IPS DF 4.7 (cell line): ENCODE results near the gene CEND1.

Experiments
- DNase-seq: peaks from one replicate; pipeline ENCODE4 v3.0.0-alpha.2; 2013; ENCODE audit warnings: low spot score; ENCODE audit errors: extremely low read depth

The CEND1 gene

DNA sequence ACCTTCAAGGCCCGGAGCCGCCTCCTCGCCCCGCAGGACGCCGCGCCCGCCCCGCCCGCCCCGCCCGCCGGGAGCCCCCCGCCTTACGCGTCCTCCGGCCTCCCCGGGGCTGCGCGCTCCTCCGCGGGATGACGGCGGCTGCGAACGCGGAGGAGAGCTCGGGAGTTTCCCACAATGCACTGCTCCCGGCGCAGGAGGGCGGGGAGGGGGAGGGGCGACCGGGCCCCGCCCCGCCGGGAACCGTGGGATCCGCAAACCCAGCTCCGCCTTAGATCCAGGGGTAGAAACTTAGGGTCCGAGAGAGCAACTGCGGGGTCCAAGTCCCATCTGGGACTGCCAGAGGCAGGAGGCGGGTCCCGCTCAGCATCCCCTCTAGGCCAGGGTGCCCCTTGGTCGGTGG is at the start of gene CEND1:
Gene CEND1, minus strand, starts transcription at position 148 of the 400 bp plus-strand sequence. CDS start 1,514 bp downstream, outside the sequence.
- DNase-seq, result no peak

- DNase-seq, result no peak
Measured at GRCh38 chr11:839280-839623, 49.4 kb upstream of the CEND1 start.

GRCh38 chr11:838441-839279 is 48.8 kb upstream of the CEND1 start:
- no peak for DNase-seq

DNA sequence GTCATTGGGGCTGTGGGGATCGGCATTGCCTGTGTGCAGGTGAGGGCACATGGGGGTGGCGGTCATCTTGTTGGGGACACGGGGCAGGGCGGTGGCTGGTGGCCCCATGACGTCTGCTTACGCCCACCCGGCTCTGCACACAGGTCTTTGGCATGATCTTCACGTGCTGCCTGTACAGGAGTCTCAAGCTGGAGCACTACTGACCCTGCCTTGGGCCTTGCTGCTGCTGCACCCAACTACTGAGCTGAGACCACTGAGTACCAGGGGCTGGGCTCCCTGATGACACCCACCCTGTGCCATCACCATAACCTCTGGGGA is 48.1 kb upstream of the CEND1 start:
- no peak for DNase-seq

DNA sequence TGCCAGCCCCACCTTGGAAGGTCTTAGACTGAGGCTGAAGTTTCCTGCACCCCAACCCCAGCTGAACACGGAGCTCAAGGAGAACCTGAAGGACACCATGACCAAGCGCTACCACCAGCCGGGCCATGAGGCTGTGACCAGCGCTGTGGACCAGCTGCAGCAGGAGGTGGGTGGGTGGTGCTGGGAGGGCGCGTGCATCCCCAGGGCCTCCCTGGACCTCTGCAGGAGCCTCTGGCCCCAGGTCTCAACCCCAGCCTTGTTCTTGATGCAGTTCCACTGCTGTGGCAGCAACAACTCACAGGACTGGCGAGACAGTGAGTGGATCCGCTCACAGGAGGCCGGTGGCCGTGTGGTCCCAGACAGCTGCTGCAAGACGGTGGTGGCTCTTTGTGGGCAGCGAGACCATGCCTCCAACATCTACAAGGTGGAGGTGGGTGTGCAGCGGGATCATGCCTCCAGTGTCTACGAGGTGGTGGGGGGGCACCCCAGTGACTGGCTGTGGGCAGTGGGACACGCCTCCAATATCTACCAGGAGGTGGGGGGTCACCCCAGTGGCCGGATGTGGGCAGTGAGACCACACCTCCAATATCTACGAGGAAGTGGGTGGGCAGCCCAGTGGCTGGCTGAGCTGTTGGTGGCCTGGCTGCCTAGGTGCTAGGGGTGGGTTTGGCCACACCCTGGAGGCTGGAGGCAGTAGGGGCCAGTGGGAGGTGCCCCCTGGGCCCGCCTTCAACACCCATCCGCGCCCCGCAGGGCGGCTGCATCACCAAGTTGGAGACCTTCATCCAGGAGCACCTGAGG is 47.5 kb upstream of the CEND1 start:
- DNase-seq, result no peak

DNA sequence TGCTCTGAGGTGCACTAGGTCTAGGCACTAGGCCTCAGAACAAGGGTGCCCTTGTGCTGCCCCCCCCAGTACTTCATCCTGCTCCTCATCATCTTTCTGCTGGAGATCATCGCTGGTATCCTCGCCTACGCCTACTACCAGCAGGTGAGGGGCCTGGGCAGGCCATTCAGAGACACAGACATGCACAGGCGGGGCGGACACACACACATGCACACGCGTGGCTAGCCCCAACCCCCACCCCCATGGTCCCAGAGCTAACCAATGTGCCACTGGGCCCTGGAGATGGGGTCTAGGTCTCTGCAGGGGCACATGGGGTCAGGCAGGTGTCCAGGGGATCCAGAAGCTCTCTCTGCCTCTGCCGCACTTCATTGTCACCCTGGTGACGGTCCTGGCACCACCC is 46.8 kb upstream of the CEND1 start:
- DNase-seq, result no peak

DNA sequence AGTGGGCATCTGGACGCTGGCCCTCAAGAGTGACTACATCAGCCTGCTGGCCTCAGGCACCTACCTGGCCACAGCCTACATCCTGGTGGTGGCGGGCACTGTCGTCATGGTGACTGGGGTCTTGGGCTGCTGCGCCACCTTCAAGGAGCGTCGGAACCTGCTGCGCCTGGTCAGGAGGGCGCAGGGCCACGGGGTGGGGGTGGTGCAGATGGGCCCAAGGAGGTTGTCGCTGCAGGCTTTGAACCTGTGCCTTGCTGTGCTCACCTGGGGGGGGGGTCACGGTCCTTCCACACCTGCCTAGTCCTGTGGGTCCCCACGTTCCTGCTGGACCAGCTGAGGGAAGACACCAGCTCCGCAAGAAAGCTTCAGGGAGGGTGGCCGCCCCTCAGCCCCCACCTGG is 46.4 kb upstream of the CEND1 start:
- DNase-seq, result no peak

GRCh38 chr11:834371-835316 is 44.8 kb upstream of the CEND1 start:
- no peak for DNase-seq

- no peak for DNase-seq
Measured at GRCh38 chr11:833849-834311, 44.0 kb upstream of the CEND1 start.

DNA sequence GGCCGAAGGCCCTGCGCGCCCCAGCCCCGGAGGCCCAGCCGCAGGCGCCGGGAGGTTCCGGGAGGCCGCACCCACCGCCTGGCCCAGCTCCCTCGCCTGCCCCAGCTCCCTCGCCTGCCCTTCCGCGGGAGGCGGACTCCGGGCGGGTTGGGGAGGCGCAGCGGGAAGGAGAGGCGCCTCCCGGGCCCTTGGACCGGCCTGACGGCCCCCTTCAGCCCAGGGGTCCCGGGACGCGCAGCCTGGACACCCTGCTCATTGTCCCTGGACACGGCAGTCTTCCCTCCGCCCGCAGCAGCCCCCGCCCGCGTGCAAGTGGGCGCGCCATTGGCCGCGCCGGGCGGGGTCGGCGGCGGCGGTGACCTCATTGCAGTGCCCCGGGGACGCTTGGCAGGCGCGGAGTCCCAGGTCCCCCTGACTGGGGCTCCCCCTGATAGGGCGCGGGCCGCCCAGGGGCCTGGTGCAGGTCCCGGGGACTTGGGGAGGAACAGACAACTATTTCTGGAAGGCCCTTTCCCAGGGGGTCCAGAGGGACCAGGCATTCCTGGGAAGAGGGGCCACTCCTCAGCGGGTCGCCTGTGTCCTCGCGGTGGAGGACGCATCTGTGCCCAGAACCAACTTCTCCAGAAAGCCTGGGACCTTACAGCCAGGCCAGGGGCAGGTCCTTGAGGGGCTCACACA is 43.4 kb upstream of the CEND1 start:
- no peak for DNase-seq

GRCh38 chr11:832529-833113 is 42.7 kb upstream of the CEND1 start, which contains the start of gene CD151:
Gene CD151, plus strand, starts transcription at chr11:832952. Its CDS starts 3,118 bp downstream, at chr11:836070.
- DNase-seq, result no peak

DNA sequence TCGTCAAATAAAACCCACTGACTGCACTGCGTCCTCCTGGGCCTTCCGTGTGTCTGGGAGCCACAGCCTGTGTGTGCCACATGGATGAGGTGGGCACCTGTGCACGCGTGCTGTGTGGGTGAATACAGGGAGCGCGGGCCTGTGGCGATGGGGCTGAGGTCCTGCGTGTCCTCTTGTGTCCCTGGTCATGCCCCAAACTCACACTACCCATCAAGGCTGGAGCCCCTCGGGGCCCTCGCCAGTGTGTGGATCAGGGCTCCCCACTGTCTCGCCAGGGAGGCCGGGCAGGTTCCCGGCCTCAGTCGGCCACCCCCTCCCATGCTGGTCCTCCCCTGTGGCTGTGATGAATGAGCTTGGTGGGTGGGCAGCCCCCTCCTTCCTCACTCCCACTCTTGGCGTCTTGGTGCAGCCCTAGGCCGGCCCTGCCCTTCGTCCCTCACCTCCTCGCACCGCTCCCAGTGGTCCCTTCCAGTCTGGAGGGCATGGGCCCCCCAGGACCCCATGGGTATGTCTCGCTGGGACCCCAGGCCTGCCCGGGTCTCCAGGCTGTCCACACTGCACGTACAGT is 42.2 kb upstream of the CEND1 start:
- no peak for DNase-seq

DNA sequence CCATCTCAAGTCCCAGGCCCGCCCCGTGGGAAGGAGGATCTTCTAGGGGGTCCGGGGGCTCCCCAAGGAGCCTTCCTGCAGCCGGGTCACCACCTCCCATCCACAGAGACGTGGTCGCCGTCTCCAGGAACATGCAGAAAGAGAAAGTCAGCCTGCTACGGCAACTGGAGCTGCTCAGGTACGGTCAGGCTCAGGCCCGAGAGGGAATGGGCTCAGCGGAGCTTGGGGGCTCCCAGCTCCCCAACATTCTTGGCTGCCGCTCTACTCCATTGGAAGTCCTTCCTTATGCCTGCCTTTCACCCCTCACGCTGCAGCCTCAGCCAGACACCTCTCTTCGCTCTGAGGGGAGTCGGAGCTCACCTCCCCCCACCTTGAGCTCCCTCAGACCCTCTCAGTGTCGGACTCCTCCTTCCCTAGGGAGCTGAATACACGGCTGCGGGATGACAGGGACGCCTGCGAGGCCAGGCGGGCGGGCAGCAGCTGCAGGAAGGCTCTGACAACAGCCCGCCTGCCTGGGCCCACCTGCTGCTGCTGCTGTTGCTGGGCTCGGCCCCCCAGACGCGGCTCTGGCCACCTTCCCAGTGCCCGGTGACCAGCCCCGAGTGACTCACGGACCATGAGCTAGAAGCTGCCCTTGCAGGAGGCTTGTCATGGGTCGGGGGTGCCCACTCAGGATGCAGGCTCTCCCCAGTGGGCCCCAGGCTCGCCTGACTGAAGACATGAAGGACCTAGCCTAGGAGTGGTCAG is 41.4 kb upstream of the CEND1 start:
- DNase-seq, result no peak

GRCh38 chr11:830295-831117 is 40.6 kb upstream of the CEND1 start:
- DNase-seq, result no peak

GRCh38 chr11:829847-830294 is 40.0 kb upstream of the CEND1 start:
- DNase-seq, result no peak

- no peak for DNase-seq
Measured at GRCh38 chr11:829176-829846, 39.4 kb upstream of the CEND1 start.

DNA sequence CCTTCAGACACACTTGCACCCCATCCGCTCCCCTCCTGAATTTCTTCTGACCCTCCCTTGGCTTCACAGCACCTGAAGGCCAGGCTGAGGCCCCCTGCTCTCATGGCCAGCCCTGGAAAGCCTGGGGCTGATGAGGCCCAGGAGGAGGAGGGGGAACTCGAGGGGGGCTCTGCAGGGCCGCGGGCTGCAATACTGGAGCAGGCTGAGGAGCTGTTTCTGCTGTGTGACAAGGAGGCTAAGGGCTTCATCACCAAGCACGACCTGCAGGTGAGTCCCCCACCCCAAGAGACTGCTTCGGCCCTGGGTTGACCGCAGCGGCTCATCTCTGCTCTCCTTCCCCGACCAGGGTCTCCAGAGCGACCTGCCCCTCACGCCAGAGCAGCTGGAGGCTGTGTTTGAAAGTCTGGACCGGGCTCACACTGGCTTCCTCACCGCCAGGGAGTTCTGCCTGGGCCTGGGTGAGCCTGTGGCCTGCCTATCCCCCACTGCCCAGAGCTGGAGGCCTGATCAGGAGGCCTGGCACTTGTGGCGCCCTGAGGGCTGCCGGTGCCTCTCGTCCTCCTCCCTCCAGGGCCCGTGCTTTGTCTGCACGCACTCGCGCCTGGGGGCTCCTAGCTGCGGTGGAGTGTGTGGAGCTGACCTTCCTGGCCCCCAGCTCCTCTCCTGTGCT is 38.8 kb upstream of the CEND1 start:
- DNase-seq, result no peak

DNA sequence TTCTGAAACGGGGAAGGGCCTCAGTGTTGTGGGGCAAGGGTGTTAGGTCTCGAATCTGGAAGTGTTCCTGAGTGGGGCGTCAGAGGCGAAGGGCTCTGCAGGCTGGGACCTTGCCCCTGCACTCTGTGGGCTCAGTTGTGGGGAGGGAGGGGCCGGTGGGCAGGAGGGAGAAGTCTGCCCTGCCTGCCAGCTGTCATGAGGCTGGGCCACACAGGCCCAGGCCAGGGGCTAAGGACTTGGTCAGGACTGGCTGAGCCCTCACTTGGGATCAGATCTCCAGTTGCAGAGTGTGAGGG is 38.0 kb upstream of the CEND1 start, which contains the start of gene CRACR2B:
Gene CRACR2B, plus strand, starts transcription at position 23 of the 296 bp plus-strand sequence. CDS start 689 bp downstream, outside the sequence.
- no peak for DNase-seq
